HepG2 (cell line): ENCODE data around the gene EPHX1.

Source experiments
- ETV5 ChIP-seq: IDR thresholded peaks from 2 replicates; pipeline ENCODE4 v1.6.1; 2018; ENCODE audit warnings: missing biosample characterization, missing genetic modification reagents, inconsistent platforms, borderline replicate concordance
- HDAC2 ChIP-seq: sonication (generic); formaldehyde crosslinking; IDR thresholded peaks from 2 replicates; pipeline ENCODE4 v1.4.0; 2020; ENCODE audit warnings: missing genetic modification reagents
- HNRNPK ChIP-seq: fragments of 200-400 bp; formaldehyde crosslinking; IDR thresholded peaks from 2 replicates; pipeline ENCODE4 v1.6.1; 2018; ENCODE audit warnings: low read length, low read depth, moderate library complexity, mild to moderate bottlenecking; ENCODE audit not compliant: poor library complexity, severe bottlenecking
- POLR2A ChIP-seq, 2 experiments: IDR thresholded peaks; 2 replicates each; pipeline ENCODE4 v1.6.1; 2011; ENCODE audit warnings: low read depth in 2 of 2, low read length in 2 of 2, mild to moderate bottlenecking in 1 of 2, moderate library complexity in 1 of 2; ENCODE audit not compliant: insufficient read depth in 1 of 2
- TBP ChIP-seq: sonication (generic); formaldehyde crosslinking; IDR thresholded peaks from 2 replicates; pipeline ENCODE4 v1.5.0; 2020; ENCODE audit warnings: missing genetic modification reagents
- ZFP36 ChIP-seq: fragments of 150-350 bp; IDR thresholded peaks from 2 replicates; pipeline ENCODE4 v1.6.1; 2018; ENCODE audit warnings: borderline replicate concordance, low read length, low read depth; ENCODE audit not compliant: partially characterized antibody
- ZNF431 ChIP-seq: sonication (generic); formaldehyde crosslinking; IDR thresholded peaks from 2 replicates; pipeline ENCODE4 v1.9.0; 2022; ENCODE audit warnings: missing genetic modification reagents, low read depth, mild to moderate bottlenecking, borderline replicate concordance

- TF ChIP-seq ZFP36 (no peak), ETV5 (CRISPR knock-in tag) (no peak), TBP (CRISPR knock-in tag) (no peak), ZNF431 (no peak), HNRNPK (no peak), POLR2A (IDR thresholded peaks at IDR 0.05; ENCODE audit: insufficient read depth in 1 of 2, low read depth in 2 of 2, low read length in 2 of 2) (no peak), HDAC2 (CRISPR knock-in tag) (no peak)
These were observed 45.8 kb downstream of the EPHX1 start for GRCh38 chr1:225855503-225856300.
